GM23338 (cell line): Measurements from ENCODE around the gene MPPED1.

Experiments
- EZH2 ChIP-seq: fragments of 200-600 bp; sonication (generic); IDR thresholded peaks from one replicate; pipeline ENCODE4 v1.8.0; 2017; ENCODE audit warnings: antibody characterized with exemption, mild to moderate bottlenecking, low read depth; ENCODE audit not compliant: unreplicated experiment
- EZH2phosphoT487 ChIP-seq: fragments of 200-600 bp; sonication (generic); IDR thresholded peaks from one replicate; pipeline ENCODE4 v1.8.1; 2018; ENCODE audit warnings: antibody characterized with exemption; ENCODE audit not compliant: unreplicated experiment
- TF ChIP-seq, protein P1 (sequence below), 2 experiments: fragments of 200-600 bp in 1 of 2; sonication (generic) in 1 of 2; conservative IDR thresholded peaks; 2 replicates each; pipeline versions ENCODE4 v1.5.1 to v1.6.1; 2016 to 2017; ENCODE audit warnings: antibody characterized with exemption in 2 of 2, low read depth in 2 of 2, mild to moderate bottlenecking in 2 of 2, moderate library complexity in 1 of 2

DNA sequence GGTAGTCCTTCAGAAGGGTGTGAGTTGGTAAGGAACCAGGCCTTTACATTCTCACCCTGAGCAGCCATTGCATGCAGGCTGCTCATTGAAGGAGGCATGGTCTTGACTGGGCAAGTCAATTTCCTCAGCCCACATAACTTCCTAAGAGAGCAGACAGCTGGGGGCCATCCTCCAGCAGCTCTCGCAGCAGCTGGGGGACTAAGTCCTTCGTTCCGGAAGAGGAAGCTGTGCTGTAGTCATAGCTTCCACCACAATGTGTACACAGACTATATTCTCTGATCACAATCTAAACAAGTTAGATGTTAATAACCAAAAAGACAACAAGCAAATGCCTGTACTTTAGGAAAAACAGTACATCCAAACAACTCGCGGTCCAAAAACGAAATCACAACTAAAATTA, 30.1 kb upstream of the MPPED1 start:
- TF ChIP-seq, protein P1, sequence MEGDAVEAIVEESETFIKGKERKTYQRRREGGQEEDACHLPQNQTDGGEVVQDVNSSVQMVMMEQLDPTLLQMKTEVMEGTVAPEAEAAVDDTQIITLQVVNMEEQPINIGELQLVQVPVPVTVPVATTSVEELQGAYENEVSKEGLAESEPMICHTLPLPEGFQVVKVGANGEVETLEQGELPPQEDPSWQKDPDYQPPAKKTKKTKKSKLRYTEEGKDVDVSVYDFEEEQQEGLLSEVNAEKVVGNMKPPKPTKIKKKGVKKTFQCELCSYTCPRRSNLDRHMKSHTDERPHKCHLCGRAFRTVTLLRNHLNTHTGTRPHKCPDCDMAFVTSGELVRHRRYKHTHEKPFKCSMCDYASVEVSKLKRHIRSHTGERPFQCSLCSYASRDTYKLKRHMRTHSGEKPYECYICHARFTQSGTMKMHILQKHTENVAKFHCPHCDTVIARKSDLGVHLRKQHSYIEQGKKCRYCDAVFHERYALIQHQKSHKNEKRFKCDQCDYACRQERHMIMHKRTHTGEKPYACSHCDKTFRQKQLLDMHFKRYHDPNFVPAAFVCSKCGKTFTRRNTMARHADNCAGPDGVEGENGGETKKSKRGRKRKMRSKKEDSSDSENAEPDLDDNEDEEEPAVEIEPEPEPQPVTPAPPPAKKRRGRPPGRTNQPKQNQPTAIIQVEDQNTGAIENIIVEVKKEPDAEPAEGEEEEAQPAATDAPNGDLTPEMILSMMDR (conservative IDR thresholded peaks at IDR 0.05; ENCODE audit: low read depth in 2 of 2) = no peak
- TF ChIP-seq EZH2 (no peak), EZH2phosphoT487 (no peak)
